ENCODE data around the gene VPS4A.
A peak's percentile ranks its signal among the peaks of the same experiment; 100 is the strongest.
"Not testable (repeated sequence)": the region's sequence is repeated elsewhere in the genome, so short reads cannot be mapped to it uniquely, and the experiment has no call there.

VPS4A gene

GRCh38 chr16:69310653-69311532 lies at the start of gene VPS4A:
VPS4A (plus strand) TSS chr16:69311350; CDS start chr16:69311512, 162 bp downstream.
- DNase-seq (ENCODE audit: low read depth in 2 of 2) = peak; percentile 92

DNA sequence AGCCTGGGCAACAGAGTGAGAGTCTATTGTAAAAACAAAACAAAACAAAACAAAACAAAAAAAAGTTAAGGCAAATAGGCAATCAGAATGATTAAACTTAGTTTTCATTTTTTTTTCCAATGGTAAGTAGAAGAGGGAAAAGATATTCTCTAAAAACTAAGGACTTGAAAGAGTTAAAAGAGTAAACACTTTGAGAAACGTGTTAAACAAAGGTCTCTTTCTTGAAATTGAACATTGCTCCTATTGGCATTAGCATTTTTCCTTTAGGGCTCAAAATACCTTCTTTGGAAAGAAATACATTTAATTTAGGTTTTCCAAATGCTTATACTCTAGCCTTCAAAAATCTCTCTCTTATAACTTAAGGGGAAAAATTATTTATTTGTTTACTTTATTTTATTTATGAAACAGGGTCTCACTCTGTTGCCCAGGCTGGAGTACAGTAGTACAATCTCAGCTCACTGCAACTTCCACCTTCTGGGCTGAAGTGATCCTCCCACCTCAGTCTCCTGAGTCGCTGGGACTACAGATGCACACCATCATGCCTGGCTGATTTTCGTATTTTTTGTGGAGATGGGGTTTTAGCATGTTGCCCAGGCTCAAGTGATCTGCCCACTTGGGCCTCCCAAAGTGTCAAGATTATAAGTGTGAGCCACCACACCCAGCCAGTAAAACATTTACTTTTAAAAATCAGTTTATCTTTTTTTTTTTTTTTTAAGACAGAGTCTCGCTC lies 44.7 kb upstream of the VPS4A start:
- no peak for DNase-seq (ENCODE audit: low read depth in 2 of 2)

- DNase-seq (ENCODE audit: low read depth in 2 of 2) = no peak
Measured at GRCh38 chr16:69267633-69268032, 43.5 kb upstream of the VPS4A start.

- no peak for DNase-seq (ENCODE audit: low read depth in 2 of 2)
Measured at GRCh38 chr16:69270395-69270794, 40.8 kb upstream of the VPS4A start.

GRCh38 chr16:69270831-69271230 lies 40.3 kb upstream of the VPS4A start:
- no peak for DNase-seq (ENCODE audit: low read depth in 2 of 2)

GRCh38 chr16:69273009-69273408 lies 38.1 kb upstream of the VPS4A start:
- no peak for DNase-seq (ENCODE audit: low read depth in 2 of 2)

GRCh38 chr16:69274699-69275235 lies 36.4 kb upstream of the VPS4A start:
- no peak for DNase-seq (ENCODE audit: low read depth in 2 of 2)

GRCh38 chr16:69276148-69277115 lies 34.7 kb upstream of the VPS4A start:
- no peak for DNase-seq (ENCODE audit: low read depth in 2 of 2)

- DNase-seq (ENCODE audit: low read depth in 2 of 2) = no peak
Measured at GRCh38 chr16:69277413-69277812, 33.7 kb upstream of the VPS4A start.

- DNase-seq (ENCODE audit: low read depth in 2 of 2) = no peak
Measured at GRCh38 chr16:69283851-69284250, 27.3 kb upstream of the VPS4A start.

- no peak for DNase-seq (ENCODE audit: low read depth in 2 of 2)
Measured at GRCh38 chr16:69285240-69285639, 25.9 kb upstream of the VPS4A start.

DNA sequence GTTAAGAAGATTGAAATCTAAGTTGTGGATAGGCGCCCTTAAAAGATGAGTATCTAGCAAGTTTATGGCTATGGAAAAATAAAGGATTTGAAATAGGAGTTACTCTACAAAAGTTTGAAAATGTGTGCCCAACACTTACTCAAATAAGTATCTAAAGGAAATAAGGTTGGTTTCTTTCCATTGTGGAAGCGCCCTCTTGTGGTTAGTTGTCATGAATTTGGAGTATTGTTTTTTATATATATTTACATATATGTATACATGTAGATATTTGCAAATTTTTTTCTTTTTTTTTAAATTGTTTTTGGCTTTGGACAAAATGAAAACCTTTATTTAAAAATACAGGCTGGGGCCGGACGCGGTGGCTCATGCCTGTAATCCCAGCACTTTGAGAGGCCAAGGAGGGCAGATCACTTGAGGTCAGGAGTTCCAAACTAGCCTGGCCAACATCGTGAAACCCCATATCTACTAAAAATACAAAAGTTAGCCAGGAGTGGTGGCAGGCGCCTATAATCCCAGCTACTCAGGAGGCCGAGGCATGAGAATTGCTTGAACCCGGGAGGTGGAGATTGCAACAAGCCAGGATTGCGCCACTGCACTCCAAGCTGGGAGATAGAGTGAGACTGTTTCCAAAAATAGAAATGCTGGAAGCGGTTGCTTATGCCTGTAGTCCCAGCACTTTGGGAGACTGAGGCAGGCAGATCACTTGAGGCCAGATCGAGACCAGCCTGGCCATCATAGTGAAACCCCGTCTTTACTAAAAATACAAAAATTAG lies 24.0 kb upstream of the VPS4A start:
- peak in 1 of 2 donors; percentile 13 for DNase-seq (ENCODE audit: low read depth in 2 of 2)

- DNase-seq (ENCODE audit: low read depth in 2 of 2) = not testable (repeated sequence)
Measured at GRCh38 chr16:69291657-69292056, 19.5 kb upstream of the VPS4A start.

- DNase-seq (ENCODE audit: low read depth in 2 of 2) = no peak
Measured at GRCh38 chr16:69293401-69293800, 17.7 kb upstream of the VPS4A start.

- no peak for DNase-seq (ENCODE audit: low read depth in 2 of 2)
Measured at GRCh38 chr16:69294051-69294450, 17.1 kb upstream of the VPS4A start.

DNA sequence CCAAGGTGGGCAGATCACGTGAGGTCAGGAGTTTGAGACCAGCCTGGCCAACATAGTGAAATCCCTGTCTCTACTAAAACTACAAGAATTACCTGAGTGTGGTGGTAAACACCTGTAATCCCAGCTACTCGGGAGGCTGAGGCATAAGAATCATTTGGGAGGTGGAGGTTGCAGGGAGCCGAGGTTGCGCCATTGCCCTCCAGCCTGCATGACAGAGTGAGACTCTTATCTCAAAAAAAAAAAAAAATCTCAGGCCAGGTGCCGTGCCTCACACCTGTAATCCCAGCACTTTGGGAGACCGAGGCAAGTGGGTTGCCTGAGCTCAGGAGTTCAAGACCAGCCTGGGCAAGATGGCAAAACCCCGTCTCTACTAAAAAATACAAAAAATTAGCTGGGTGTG lies 14.4 kb upstream of the VPS4A start:
- not testable (repeated sequence) for DNase-seq (ENCODE audit: low read depth in 2 of 2)

DNA sequence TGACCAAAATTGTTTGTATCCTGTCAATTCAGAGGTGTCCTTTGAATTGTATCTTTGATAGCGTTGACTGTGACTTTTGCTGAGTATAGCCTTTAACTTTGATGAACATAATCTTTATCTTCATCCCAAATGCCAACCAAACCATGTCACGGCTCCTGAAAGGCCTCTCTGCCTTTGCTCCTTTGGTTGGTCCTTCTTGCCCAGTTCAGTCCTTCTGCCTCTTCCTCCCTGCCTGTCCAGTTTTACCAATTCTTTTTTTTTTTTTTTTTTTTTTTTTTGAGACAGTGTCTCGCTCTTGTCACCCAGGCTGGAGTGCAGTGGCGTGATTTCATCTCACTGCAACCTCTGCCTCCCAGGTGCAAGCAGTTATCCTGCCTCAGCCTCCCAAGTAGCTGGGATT lies 12.9 kb upstream of the VPS4A start:
- DNase-seq (ENCODE audit: low read depth in 2 of 2) = no peak

DNA sequence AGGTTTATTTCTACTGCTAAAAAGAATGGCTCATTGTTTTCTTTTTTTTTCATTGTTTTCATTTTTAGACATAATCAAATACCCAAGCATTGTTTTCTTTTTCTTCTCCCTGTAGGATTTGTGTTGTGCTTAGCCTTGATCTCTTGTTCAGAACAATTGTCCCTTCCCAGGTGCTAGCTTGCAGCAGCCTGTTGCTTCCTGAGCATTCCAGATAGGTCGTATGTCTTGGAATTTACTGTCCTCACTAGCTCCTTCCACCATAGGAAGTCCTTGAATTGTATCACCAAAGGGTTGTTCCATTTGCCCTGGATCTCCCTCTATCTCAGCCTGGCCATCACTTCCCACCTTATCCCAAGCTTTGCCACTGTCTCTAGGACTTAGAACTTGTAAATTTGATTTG lies 10.0 kb upstream of the VPS4A start:
- no peak for DNase-seq (ENCODE audit: low read depth in 2 of 2)

DNA sequence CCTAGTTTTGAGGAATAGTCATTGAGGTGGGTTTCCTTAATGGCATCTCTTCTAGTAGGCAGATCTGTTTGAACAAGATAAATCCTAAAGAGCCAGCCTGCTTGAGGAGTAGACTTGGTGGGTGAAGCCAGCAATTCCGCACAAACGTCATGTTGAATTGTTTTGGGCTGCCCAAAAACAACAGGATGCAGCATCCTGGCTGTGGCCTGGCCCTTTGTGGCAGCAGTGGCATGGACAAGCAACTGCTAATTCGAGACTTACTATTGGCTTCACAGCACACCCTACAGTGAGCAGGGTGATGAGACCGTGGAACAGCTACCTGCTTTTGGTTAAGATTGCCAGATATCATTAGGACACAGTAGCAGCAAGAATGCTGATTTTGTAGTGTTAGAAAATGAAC lies 9.3 kb upstream of the VPS4A start:
- no peak for DNase-seq (ENCODE audit: low read depth in 2 of 2)

GRCh38 chr16:69302301-69302700 lies 8.8 kb upstream of the VPS4A start:
- no peak for DNase-seq (ENCODE audit: low read depth in 2 of 2)

DNA sequence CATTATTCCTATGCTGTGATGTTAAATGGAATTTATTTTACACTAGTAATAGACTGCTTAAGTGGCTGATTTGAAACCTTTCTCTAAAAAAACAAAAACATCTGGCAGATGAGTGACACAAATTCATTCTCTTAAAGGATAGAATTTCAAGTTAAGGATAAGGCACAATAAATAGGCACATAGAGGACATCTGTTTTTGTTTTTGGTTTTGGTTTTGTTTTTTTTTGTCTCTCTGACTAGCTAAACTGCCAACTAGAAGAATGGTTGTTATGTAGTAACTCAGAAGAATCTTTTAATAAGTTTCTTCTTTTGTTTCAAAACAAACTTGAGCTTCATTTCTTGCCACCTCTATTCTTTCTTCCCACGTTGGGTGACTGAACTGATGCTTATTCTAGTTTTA lies 5.1 kb upstream of the VPS4A start:
- no peak for DNase-seq (ENCODE audit: low read depth in 2 of 2)
